SJCRH30 (cell line): Measurements from ENCODE around the gene POLDIP3. TPM values are rescaled to one million over a fixed set of nuclear protein-coding genes. Genes with fewer than 3 reads are reported as not detected.
A peak's percentile ranks its signal among the peaks of the same experiment; 100 is the strongest.
"Not testable (repeated sequence)": the region's sequence is repeated elsewhere in the genome, so short reads cannot be mapped to it uniquely, and the experiment has no call there.

Experiments used
- DNase-seq, 2 experiments: peaks; one replicate each; pipeline ENCODE4 v3.0.0-alpha.2; 2015 to 2020
- H3K27ac ChIP-seq: fragments of 250-450 bp; sonication (Bioruptor Pico); 2 replicates; pipeline ENCODE4 v1.5.1; 2020; ENCODE audit warnings: mild to moderate bottlenecking, moderate library complexity
- H3K27me3 ChIP-seq: fragments of 250-450 bp; sonication (Bioruptor Pico); 2 replicates; pipeline ENCODE4 v1.5.1; 2020; ENCODE audit warnings: mild to moderate bottlenecking, moderate library complexity
- H3K36me3 ChIP-seq: fragments of 250-450 bp; sonication (Bioruptor Pico); 2 replicates; pipeline ENCODE4 v1.5.1; 2020; ENCODE audit warnings: mild to moderate bottlenecking, moderate library complexity
- H3K4me1 ChIP-seq: fragments of 250-450 bp; sonication (Bioruptor Pico); 2 replicates; pipeline ENCODE4 v1.5.1; 2020; ENCODE audit warnings: mild to moderate bottlenecking, moderate library complexity
- H3K4me3 ChIP-seq: fragments of 250-450 bp; sonication (Bioruptor Pico); 2 replicates; pipeline ENCODE4 v1.5.1; 2020; ENCODE audit warnings: mild to moderate bottlenecking, moderate library complexity
- H3K9me3 ChIP-seq: fragments of 250-450 bp; sonication (Bioruptor Pico); replicated peaks from 2 replicates; pipeline ENCODE4 v1.5.1; 2020; ENCODE audit warnings: mild to moderate bottlenecking, moderate library complexity
- total RNA-seq: library from RNA; depleted of rRNA; stranded (reverse); fragments of >200 nt; shearing (Covaris generic); gene quantifications from 2 replicates; pipeline ENCODE4 v1.2.3, GENCODE V29; 2014

Gene POLDIP3
- total RNA-seq, 1 experiment from 2014 or later, result 74.8 TPM

- not testable (repeated sequence) for H3K4me1 ChIP-seq, H3K4me3 ChIP-seq, H3K27ac ChIP-seq, H3K9me3 ChIP-seq, H3K27me3 ChIP-seq
- H3K36me3 ChIP-seq, result peaks cover 29% of the 10 kb centered on the region; the same call in 1 of the 2 replicates
- peak in 1 of 2 experiments; percentile 42 for DNase-seq
Measured at GRCh38 chr22:42574046-42574445, 40.6 kb downstream of the POLDIP3 start.

GRCh38 chr22:42571068-42571467 lies 43.6 kb downstream of the POLDIP3 start:
- not testable (repeated sequence) for H3K4me1 ChIP-seq, DNase-seq

GRCh38 chr22:42570580-42570979 lies 44.1 kb downstream of the POLDIP3 start:
- H3K27ac ChIP-seq, H3K9me3 ChIP-seq, H3K4me3 ChIP-seq, DNase-seq, H3K27me3 ChIP-seq, H3K4me1 ChIP-seq: not testable (repeated sequence)
- peaks cover 16% of the 10 kb centered on the region; the same call in 1 of the 2 replicates for H3K36me3 ChIP-seq

More at GRCh38 chr22:42571068-42571467, 43.6 kb downstream of the POLDIP3 start:
- H3K27ac ChIP-seq, H3K9me3 ChIP-seq, H3K4me3 ChIP-seq, H3K27me3 ChIP-seq: not testable (repeated sequence)
- H3K36me3 ChIP-seq, result peaks cover 16% of the 10 kb centered on the region; the same call in 1 of the 2 replicates

- H3K27me3 ChIP-seq, H3K4me3 ChIP-seq, H3K4me1 ChIP-seq, H3K27ac ChIP-seq, H3K9me3 ChIP-seq, H3K36me3 ChIP-seq: not testable (repeated sequence)
- DNase-seq, result peak in 1 of 2 experiments; percentile 10
Measured at GRCh38 chr22:42567950-42568349, 46.7 kb downstream of the POLDIP3 start.

- DNase-seq, result no peak
- Histone ChIP-seq H3K36me3 (no peaks in the 10 kb centered on the region), H3K4me3 (no peak overlapping the region), H3K9me3 (no peaks in the 10 kb centered on the region), H3K4me1 (no peaks in the 10 kb centered on the region), H3K27me3 (no peaks in the 10 kb centered on the region), H3K27ac (no peak overlapping the region)
Measured at GRCh38 chr22:42565956-42566355, 48.7 kb downstream of the POLDIP3 start.

- H3K36me3 ChIP-seq, result no peaks in the 10 kb centered on the region
- no peak overlapping the region for H3K27ac ChIP-seq
- DNase-seq, result no peak
- H3K9me3 ChIP-seq, result no peaks in the 10 kb centered on the region
- H3K4me1 ChIP-seq, result no peaks in the 10 kb centered on the region
- H3K4me3 ChIP-seq, result no peak overlapping the region
- no peaks in the 10 kb centered on the region for H3K27me3 ChIP-seq
Measured at GRCh38 chr22:42564699-42565098, 50.0 kb downstream of the POLDIP3 start.

GRCh38 chr22:42563943-42564342 lies 50.7 kb downstream of the POLDIP3 start:
- DNase-seq, H3K27ac ChIP-seq, H3K9me3 ChIP-seq, H3K4me3 ChIP-seq, H3K36me3 ChIP-seq, H3K4me1 ChIP-seq, H3K27me3 ChIP-seq: not testable (repeated sequence)

GRCh38 chr22:42562684-42563083 lies 52.0 kb downstream of the POLDIP3 start:
- H3K27ac ChIP-seq, result no peak overlapping the region

GRCh38 chr22:42562279-42562678 lies 52.4 kb downstream of the POLDIP3 start:
- no peak overlapping the region for H3K27ac ChIP-seq
- H3K27me3 ChIP-seq, result no peaks in the 10 kb centered on the region
- H3K9me3 ChIP-seq, result no peaks in the 10 kb centered on the region
- no peak overlapping the region for H3K4me3 ChIP-seq
- no peaks in the 10 kb centered on the region for H3K4me1 ChIP-seq
- H3K36me3 ChIP-seq, result no peaks in the 10 kb centered on the region
- DNase-seq, result no peak

More at GRCh38 chr22:42562684-42563083, 52.0 kb downstream of the POLDIP3 start:
- Histone ChIP-seq H3K27me3 (no peaks in the 10 kb centered on the region), H3K4me1 (no peaks in the 10 kb centered on the region), H3K4me3 (no peak overlapping the region), H3K36me3 (no peaks in the 10 kb centered on the region), H3K9me3 (no peaks in the 10 kb centered on the region)
- no peak for DNase-seq

GRCh38 chr22:42561856-42562255 lies 52.8 kb downstream of the POLDIP3 start:
- H3K36me3 ChIP-seq, result no peaks in the 10 kb centered on the region
- H3K4me1 ChIP-seq, result no peaks in the 10 kb centered on the region
- no peaks in the 10 kb centered on the region for H3K9me3 ChIP-seq
- no peak overlapping the region for H3K27ac ChIP-seq
- no peaks in the 10 kb centered on the region for H3K27me3 ChIP-seq
- peak in 1 of 2 experiments; percentile 2 for DNase-seq
- no peak overlapping the region for H3K4me3 ChIP-seq

- Histone ChIP-seq H3K36me3 (no peaks in the 10 kb centered on the region), H3K9me3 (no peaks in the 10 kb centered on the region), H3K27me3 (no peaks in the 10 kb centered on the region), H3K27ac (no peak overlapping the region), H3K4me1 (no peaks in the 10 kb centered on the region), H3K4me3 (no peak overlapping the region)
- peak in 1 of 2 experiments; percentile 63 for DNase-seq
Measured at GRCh38 chr22:42560781-42561180, 53.9 kb downstream of the POLDIP3 start.

GRCh38 chr22:42560381-42560780 lies 54.3 kb downstream of the POLDIP3 start:
- peak in 1 of 2 experiments; percentile 1 for DNase-seq
- Histone ChIP-seq H3K4me3 (no peak overlapping the region), H3K9me3 (no peaks in the 10 kb centered on the region), H3K36me3 (no peaks in the 10 kb centered on the region), H3K27me3 (no peaks in the 10 kb centered on the region), H3K4me1 (no peaks in the 10 kb centered on the region), H3K27ac (no peak overlapping the region)

- Histone ChIP-seq H3K4me1 (no peaks in the 10 kb centered on the region), H3K9me3 (no peaks in the 10 kb centered on the region), H3K4me3 (peak within 1 kb of the TSS; percentile 52), H3K36me3 (no peaks in the 10 kb centered on the region), H3K27ac (no peak within 1 kb of the TSS), H3K27me3 (no peaks in the 10 kb centered on the region)
- peak; percentile 72 to 75 for DNase-seq
Measured at GRCh38 chr22:42553475-42554361, 61.0 kb downstream of the POLDIP3 start, which contains the start of gene SERHL2. Gene SERHL2, plus strand, starts transcription at chr22:42553956. Its CDS starts 65 bp downstream, at chr22:42554021.

- not testable (repeated sequence) for H3K4me1 ChIP-seq, H3K27ac ChIP-seq, DNase-seq, H3K4me3 ChIP-seq, H3K9me3 ChIP-seq, H3K27me3 ChIP-seq, H3K36me3 ChIP-seq
Measured at GRCh38 chr22:42552294-42552647, 62.4 kb downstream of the POLDIP3 start.

GRCh38 chr22:42549331-42550060 lies 65.2 kb downstream of the POLDIP3 start:
- H3K27ac ChIP-seq, result no peak overlapping the region
- H3K9me3 ChIP-seq, result no peaks in the 10 kb centered on the region
- no peaks in the 10 kb centered on the region for H3K27me3 ChIP-seq
- H3K4me3 ChIP-seq, result no peak overlapping the region
- no peak for DNase-seq
- no peaks in the 10 kb centered on the region for H3K36me3 ChIP-seq
- no peaks in the 10 kb centered on the region for H3K4me1 ChIP-seq
